HG03025 (cell line): ENCODE measurements around the gene C3orf20.
A peak's percentile ranks its signal among the peaks of the same experiment; 100 is the strongest.

Experiments
- ATAC-seq: cut with Tn5 transposase; IDR thresholded peaks from one replicate; pipeline ENCODE4 v1.9.1; 2021; ENCODE audit warnings: mild to moderate bottlenecking, moderate library complexity; ENCODE audit not compliant: unreplicated experiment, low FRiP score

C3orf20 gene

DNA sequence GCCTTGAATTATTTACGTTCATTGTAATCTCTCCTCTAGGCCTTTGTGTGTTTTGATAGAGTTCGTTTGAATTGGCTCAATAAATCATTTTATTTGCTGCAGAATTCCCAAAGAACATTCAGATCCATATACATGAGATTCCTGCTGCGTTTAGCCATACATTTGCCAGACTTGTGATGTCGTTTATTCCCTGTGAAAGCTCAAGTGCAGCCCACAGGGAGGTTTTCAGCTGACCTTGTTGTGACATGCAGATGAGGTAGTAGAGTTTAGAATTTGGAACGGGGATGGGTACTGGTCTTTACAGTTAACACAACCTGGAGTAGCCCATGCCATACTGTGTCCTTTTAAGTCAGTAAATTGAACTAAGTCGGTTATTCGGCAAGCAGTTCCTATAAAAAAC, at the start of gene C3orf20:
C3orf20 (plus strand) TSS at position 301 of the 400 bp plus-strand sequence. CDS start 7,573 bp downstream, outside the sequence.
- ATAC-seq, result no peak

DNA sequence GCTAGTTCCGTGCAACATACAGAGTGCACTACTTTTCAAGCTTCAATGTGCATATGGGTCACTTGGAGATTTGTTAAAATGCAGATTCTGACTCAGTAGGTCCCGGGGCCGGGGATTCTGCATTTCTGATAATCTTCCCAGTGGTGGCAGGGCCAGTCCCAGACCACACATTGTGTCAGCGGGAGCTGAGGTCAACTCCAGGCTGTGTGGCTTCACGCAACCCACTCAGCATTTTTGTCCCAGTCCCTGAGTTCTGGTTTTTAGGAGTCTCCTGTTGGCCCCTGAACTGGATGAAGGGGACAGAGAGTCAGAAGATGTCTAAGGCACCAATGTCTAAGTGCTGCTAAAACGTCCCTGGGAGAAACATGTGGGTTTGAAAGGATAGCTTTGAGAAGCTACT, 49.5 kb upstream of the C3orf20 start:
- ATAC-seq, result no peak

DNA sequence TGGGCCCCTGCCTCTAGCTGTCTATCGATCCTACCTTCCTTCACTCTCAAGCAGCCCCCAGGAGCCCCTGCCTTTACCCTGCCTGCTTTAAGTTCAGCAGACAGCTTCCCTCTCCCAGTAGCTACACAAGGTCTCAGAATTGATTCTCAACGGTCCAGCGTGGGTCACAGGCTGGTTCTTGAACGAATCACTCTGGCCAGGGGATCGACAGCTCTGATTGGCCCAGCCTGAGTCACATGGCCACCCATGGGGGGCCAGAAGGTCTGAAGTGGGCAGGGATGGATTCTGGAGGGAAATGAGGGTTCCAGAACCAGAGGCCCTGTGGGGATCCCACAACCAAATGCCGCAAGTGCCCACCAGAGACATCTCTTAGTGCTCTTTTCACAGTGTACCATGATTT, 47.1 kb upstream of the C3orf20 start:
- ATAC-seq, result no peak

DNA sequence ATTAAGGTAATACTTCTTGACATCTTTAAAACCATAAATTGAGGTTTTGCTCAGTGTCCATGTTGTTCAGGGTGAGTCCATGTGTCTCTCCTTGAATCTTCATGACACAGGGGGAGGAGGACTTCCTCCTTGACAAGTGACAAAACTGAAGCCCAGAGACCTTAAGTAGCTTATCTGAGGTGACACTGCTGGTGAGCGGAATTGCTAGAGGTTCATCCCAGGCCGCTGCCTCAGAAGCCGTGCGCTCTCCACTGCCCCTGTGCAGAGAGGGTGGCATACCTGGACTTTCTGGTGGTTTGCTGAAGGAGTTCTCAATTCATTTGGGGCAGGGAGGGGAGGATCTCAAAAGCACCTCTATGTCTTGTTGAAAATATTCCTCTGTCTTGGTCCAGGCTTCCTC, 46.5 kb upstream of the C3orf20 start:
- ATAC-seq, result no peak

DNA sequence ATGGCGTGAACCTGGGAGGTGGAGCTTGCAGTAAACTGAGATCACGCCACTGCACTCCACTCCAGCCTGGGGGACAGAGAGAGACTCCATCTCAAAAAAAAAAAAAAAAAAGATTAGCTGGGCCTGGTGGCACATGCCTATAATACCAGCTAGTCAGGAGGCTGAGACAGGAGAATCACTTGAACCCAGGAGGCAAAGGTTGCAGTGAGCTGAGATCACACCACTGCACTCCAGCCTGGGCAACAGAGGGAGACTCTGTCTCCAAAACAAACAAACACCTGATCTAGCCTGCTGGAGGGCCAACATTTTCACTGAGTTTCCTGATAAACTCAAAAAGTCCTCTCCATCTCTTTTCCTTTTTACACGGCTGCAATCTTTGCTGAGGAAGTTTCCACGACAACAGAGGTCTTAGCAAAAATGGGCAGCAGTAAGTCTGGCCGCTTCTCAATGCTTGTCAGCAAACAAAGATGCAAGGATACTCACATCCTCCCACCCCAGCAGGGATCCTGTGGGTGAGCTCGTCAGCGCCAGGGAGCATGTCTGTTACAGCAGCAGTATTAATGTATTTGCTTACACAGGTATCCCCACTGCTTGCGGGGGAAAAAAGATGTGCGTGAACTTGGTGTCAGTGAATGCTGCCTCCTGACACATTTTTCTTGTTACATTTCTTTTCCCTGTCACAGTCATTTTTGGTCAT, 44.4 kb upstream of the C3orf20 start:
- ATAC-seq, result no peak

DNA sequence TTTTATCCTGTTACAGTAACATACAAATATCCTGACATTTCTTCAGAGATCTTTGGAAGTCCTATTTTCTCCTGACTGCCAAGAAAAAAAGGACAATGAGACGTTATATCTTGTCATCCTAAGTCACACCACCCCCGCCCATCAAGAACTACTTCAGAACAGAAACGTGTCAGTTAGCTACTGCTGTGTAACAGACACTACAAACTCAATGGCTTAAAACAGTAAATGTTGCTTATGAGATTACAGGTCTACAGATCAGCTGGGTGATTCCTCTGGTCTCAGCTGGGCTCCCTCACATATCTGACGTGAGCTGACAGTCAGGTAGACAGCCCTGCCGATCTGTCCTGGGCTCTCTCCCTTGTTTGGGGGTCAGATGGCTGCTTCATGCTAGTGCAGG, 43.8 kb upstream of the C3orf20 start:
- no peak for ATAC-seq

DNA sequence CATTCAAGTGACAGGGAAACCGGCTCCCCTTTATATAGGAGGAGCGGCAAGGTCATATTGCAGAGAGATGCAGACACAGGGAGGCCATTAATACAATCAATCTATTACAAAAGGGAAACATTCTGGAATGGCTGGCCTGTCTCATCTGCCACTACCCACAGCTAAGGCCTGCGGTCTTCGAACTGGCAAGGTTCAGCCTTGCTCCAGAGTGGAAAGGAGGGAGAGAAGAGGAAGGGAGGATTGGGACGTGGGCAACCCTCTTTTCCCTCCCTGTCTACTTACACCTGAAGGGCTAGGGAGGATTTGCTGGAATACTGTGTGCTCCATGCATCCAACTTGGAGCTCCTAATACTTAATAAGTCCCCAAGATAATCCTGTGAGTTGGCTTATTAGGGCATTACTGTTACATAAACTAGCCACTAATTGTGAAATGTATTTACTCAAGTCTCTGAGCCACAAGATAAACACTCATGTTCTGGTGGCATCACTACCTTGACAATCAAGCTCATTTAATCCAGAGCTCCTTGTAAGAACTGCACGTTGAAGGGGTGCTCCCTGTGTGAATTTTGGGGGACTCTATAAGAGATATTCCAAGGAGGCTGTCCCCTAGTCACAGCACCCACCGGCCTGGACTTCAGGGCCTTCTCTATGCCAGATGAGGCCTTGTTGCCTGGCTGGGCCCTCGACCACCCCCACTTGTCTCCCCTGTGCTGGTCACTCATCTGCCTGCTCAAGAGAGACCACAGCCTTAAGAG, 43.1 kb upstream of the C3orf20 start:
- ATAC-seq, result no peak

DNA sequence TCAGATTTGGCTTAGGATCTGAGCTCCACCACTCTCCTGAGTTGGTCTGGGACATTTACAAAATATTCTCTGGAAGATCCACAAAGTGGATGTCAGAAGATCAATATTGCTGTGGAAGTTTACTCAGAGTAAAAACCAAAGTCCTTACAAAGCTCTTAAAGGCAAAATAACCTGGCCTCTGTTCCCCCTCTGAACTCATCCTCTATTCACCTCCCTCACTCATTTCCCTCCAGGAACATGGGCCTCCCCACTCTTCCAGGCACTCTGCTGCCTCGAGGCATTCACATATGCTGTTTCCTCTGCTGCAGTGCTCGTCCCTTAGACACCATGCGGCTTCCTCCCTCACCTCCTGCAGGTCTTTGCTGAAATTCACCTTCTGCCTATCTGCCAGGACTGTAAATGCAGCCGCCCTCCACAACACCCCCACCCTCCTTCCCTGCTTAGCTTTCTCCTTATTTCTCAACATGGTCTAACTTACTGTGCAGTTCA, 42.5 kb upstream of the C3orf20 start:
- ATAC-seq, result no peak

DNA sequence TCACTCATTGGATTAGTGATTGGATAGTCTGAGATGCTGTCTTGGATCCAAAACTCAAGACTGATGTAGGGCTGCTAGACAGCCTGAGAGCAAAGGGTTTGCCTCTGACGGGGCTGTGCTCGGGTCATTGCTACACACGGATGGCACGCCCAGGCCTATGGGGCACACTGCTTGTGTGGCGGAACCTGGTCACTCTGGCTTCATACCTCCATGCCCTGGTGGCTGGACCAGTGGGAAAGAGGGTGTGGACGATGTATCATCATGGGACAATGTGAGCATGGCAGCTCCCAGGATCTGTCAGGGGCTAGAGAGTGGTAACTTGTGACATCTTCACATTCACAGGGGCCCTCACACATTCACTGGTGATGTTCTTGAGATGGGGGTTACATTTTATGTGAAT, 41.5 kb upstream of the C3orf20 start:
- ATAC-seq, result no peak

DNA sequence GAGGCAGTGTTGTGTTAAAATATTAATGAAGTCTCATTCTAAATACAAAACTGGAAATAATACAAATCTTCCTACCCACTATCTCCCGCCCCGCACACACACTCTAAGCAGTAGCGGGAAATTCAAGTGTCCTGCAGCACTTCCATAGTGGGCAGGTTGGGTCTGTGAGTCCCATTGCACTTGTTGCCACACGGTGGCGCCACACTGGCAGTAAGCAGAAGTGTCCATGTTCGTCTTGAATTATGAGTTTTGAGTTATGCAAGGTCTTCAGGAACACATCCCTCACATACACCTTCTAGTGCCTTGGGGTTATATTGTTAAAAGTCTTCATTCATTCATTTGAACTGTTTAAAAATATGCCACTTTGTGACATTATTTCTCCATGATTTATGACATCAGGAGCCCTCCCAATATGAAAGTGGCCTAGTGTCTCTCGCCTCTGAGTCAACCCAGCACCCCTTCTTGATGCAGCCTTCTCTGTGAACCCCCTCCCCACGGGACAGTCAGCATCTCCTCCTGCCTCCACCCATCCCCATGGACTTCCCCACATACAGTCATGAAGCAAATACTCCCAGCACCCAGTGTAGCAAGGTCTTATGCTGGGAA, 41.0 kb upstream of the C3orf20 start:
- ATAC-seq, result peak; percentile 41

DNA sequence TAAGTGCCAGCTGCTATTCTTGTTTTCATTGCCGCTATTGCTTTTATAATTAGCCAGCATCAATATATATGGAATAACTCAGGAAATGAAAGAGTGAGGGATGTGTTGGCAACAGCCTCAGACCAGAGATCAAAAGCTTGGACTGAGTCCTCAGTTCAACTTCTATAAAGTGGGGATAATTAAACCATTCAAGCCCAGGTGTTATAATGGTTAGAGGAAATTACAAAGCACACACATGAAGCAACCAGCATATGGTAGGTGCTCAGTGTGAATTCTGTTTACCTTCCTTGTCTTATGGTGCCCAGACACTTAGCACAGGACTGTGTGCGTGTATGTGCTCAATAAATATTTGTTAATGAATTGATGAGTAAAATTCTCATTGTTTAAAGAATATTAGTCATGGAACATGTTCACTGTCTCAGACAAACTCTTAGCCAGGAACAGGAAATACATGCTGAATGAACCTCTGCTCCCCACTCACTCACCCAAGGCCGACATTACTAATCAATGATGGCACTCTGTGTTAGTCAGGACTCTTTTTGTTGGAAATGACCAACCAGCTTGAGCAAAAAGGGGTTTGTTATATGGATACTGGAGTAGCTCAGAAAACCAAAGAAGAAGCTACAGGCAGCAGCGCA, 40.1 kb upstream of the C3orf20 start:
- ATAC-seq, result no peak

DNA sequence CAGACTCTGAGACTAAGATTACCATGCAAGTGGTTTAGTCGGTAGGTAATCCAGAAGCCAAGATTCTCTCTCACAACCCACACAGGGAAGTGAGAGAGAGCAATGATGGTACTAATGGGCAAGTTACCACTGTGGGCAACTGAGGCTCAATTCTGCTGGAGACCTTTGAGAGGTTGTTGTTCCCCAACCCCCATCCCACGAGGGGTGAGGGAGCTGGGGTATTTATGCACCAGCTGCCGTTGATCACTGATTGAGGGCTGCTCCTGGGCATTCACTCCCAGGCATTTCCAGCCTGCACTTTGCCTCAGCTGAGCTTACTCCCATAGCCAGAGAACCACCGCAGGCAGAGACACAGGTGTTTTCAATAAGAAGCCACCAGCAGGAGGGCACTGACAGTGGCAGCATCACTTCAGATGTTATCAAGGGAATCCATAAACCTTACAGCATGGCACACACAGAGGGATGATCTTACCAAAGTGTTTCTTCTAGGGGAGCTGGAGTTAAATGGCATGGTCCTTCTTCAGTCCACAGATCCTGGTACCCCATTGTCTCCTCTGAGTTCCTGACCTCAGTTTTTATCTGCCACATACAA, 38.3 kb upstream of the C3orf20 start:
- ATAC-seq, result no peak

DNA sequence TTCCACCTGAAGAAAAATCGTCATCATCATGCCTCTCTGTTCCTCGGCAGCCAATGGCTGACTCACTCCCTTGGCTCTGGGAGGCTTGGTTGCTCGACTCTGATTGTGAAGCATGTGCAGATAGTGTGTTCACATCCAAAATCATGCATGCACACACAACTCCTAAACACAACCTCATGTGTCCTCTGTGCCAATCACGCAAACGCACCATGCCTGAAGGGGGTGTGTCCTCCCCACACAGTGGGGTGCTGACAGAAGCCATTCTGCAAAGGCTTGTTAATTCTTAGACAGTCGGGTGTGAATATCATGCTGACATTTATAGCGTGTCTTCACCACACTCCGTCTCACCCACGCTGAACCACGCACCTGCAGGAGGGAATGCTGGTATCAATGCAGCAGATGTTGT, 34.8 kb upstream of the C3orf20 start:
- no peak for ATAC-seq

DNA sequence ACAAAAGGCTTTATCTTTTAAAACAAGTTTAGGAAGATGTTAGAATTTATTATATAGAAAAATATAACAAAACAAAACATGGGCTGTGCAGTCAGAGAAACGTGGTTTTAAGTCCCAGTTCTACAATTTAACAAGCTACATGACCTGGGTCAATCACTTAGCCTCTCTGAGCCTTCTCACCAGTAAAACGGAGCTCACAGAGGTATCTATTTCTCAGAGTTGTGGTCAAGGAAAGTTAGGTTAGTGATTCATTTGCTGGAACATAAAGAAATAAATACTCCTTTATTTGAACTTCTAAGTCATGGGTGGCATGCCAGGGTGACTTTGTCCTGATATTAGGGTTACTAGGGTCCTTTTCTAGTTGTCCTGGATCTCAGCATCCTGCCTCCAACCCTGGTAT, 34.2 kb upstream of the C3orf20 start:
- ATAC-seq, result no peak

DNA sequence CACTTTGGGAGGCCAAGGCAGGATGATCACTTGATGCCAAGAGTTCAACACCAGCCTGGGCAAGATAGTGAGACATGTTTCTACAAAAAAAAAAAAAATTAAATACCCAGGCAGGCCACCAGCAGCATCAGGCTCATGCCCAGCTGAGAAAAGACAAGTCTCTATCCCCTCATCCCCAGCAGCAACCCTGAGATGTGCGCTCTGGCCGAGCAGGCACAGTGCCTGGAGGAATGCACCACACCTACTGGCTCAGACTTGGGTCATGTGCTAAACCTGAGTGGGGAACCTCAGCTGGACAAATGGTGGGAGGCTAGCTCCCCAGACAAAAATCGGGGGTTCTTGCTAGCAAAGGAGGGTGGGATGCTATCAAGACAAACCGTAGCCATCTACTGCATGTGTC, 33.6 kb upstream of the C3orf20 start:
- ATAC-seq, result no peak

DNA sequence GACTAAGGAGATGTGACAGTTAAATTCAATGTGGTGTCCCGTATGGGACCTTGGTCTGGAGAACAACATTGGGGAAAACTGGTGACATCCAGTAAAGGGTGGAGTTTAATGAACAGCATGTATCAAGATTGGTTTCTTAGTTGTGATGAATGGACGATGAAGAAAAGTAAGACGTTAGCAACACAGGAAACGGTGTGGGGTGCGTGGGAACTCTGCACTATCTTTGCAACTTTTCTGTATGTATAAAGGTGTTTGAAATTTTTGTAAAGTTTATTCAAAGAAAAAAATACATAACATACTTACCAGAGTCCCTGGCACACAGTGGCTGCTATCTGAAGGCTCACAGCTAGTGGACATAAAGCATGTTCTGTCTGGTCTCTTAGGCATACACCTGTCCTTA, 29.5 kb upstream of the C3orf20 start:
- ATAC-seq, result no peak

DNA sequence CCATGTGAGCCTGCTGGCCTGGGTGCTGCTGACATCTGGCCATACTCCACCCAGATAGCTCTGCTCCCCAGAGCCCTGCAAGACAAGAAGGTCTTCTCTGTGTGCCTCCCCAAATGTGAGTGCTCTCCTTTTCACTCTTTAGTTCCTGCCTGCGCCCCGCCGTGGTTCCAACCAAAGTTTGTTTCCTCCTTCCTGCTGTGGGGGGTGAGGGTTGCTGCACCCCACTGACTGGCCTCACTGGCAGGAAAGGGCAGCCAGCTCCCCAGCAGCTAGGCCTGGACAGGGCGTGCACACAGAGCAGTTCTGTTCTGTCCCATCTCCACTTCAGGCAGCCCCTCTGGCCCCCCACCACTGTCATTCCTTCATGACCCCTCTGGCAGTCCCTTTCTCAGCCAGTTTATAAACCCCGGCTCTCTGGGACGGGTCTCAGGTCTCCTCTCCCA, 28.8 kb upstream of the C3orf20 start:
- ATAC-seq, result no peak

DNA sequence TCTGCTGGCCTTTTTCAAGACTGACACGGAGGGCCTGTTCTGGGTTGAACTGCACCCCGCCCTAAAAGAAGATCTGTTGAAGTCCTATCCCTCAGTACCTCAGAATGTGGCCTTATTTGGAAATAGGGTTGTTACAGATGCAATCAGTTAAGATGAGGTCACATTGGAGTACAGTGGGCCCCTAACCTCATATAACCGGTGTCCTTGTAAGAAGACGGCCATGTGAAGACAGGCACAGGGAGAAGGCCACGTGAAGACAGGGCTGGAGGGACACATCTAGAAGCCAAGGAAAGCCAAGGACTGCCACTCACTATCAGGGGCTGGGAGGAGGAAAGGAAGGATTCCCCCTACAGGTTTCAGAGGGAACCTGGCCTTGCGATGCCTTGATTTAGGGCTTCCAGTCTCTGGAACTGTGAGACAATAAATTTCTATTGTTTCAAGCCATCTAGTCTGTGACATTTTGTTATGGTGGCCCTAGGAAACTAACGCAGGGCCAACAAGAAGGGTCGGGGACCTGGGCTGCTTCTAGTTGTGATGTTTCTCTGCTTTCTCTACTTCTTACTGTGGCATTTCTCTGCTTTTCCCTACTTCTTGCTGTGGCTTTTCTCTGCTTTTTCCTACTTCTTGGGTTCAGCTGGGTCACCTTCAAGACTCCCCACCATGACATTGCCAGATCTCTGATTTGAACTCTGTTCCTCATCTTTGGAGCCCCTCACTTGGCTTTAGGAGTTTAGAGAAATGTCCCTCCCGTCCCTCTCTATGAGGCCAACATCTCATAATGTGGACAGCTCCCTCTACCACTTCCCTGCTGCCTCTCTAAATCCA, 28.1 kb upstream of the C3orf20 start:
- ATAC-seq, result no peak

DNA sequence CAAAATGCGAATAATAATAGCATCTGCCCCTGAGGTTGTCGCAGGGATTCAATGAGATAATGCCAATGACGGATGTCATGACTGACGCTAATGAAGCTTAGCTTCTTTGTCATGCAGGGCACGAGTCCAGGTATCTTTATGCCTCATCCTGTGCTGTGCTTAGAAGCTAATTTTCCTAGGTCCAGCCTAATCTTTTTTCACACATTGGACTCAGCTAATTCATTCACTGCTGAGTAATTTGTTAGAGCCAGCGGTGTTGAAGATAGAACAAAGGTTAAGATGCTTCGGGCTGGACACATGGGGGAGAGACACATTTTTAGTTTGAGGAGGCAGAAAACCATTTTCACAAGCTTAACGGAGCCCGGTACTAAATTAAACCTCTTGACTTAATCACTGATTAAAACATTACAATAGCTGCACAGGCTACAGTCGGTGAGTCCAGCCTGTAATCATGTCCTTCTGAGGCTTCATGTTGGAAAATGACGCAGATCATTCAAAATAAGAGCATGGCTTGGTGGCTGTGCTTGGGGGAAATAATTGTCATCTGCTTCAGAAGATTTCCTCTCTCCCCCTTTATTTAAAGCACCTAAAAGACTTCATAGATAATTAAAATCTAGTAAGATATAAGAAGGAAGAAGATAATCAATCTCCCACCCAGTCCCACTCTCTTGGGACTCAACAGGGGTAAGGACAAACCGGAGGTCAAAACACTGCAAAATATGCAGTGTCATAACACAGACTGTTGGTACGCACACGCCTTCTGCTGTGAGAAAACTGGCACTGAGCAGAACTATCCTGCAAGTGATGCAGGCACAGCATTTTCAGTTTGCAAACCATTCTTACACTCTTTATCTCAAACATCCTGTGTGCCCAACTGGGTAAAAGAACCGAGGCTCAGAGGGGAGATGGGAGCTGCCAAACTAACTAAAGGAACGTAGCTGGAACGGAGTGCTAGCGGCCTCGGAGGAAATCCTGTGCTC, 26.7 kb upstream of the C3orf20 start:
- no peak for ATAC-seq
